AG10803 (cell line): ENCODE results near the gene ADAMTS15.

Experiments
- DNase-seq: peaks from one replicate; pipeline ENCODE4 v3.0.0; 2010; ENCODE audit warnings: low read depth
- H3K4me3 ChIP-seq: 2 replicates; pipeline ENCODE4 v1.5.1; 2011; ENCODE audit warnings: mild to moderate bottlenecking, low read length, control low read depth
- CTCF ChIP-seq: conservative IDR thresholded peaks from 2 replicates; pipeline ENCODE4 v1.5.1; 2011; ENCODE audit warnings: mild to moderate bottlenecking, low read length, control low read depth, inconsistent platforms

ADAMTS15 gene

GRCh38 chr11:130524132-130524790, 75.8 kb downstream of the ADAMTS15 start:
- no peak for TF ChIP-seq CTCF
- DNase-seq, result no peak
- H3K4me3 ChIP-seq, result no peak overlapping the region

GRCh38 chr11:130525307-130525706, 76.9 kb downstream of the ADAMTS15 start:
- no peak overlapping the region for H3K4me3 ChIP-seq
- no peak for DNase-seq
- no peak for TF ChIP-seq CTCF
